GM18499 (cell line): ENCODE results near the gene ATAD2B.
A peak's percentile ranks its signal among the peaks of the same experiment; 100 is the strongest.
"Not testable (repeated sequence)": the region's sequence is repeated elsewhere in the genome, so short reads cannot be mapped to it uniquely, and the experiment has no call there.

Experiments used
- ATAC-seq: cut with Tn5 transposase; IDR thresholded peaks from one replicate; pipeline ENCODE4 v1.9.1; 2021; ENCODE audit warnings: moderate number of reproducible peaks; ENCODE audit not compliant: insufficient read depth, unreplicated experiment

ATAD2B gene

DNA sequence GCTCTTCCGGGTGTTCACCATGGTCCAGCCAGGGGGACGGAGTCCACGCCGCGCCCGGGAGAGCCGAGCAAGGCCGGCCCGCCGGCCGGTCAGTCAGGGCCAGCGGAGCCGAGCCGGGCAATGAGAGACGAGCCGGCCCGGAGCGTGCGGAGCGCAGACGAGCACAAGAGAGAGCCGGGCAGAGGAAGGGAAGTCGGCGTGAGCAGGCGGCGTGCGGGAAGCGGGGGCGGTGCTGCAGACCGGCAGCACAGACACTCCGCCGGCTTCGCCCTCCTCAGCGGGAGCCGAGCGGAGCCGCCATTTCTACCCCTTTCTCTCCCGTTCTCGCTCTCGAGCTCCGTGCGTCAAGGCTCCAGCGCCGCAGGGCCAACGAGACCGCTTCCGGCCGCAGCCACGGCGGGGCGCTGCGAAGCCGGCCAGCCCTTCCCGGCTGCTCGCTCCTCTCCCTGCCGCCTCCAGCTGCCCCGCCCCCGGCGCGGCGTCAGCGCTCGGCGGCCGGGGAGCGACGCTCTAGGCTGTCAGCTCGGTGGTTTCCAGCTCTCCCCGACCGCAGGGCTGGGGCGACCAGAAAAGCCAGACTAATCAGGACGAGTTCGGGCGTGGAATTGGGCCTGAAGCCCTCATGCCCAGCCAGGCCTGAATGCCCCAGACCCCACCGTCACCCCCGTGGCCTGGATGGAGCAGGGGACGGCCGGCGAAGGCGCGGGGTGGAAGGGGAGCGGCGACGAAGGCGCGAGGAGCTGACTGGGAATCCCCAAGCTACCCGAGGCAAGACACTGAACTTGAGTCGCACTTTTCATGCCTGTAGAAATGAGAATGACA lies at the start of gene ATAD2B:
ATAD2B (minus strand) TSS at position 374 of the 822 bp plus-strand sequence; CDS start at position 21, 353 bp downstream.
- peak; percentile 42 for ATAC-seq

DNA sequence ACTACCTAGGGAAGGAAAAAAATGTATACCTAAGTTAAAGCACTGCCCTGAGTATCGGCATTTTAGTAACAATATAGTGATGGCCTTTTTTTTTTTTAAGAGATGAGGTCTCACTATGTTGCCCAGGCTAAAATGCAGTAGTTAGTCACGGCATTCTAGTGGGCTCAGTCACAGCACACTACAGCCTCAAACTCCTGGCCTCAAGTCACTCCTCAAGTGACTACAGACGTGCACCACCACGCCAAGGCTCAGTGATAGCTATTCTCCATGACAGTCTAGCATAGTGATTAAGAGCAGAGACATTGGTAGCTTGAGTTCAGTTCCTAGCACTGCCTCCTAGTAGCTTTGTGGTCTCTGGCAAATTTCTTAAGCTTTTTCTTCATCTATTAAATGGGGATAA lies 40.9 kb upstream of the ATAD2B start:
- no peak for ATAC-seq

DNA sequence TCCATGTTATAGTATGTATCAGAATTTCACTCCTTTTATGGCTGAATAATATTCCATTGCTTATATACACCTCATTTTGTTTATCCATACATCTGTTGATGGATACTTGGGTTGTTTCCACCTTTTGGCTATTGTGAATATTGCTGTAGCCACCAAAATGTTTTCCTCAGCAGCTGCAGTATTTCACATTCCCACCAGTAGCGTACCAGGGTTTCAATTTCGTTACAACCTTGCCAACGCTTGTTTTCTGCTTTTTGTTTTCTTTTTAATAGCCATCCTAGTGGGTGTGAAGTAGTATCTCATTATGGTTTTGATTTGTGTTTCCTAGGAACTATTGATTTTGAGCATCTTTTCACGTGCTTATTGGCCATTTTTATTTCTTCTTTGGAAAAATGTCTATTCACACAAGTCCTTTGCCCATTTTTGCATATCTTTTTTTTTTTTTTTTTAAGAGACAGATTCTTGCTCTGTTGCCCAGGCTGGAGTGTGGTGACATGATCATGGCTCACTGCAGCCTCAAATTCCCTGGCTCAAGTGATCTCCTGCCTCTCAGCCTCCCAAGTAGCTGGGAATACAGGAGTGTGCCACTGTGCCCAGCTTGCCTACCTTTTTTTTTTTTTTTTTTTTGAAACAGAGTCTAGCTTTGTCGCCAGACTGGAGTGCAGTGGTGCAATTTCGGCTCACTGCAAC lies 27.5 kb upstream of the ATAD2B start:
- ATAC-seq = no peak

DNA sequence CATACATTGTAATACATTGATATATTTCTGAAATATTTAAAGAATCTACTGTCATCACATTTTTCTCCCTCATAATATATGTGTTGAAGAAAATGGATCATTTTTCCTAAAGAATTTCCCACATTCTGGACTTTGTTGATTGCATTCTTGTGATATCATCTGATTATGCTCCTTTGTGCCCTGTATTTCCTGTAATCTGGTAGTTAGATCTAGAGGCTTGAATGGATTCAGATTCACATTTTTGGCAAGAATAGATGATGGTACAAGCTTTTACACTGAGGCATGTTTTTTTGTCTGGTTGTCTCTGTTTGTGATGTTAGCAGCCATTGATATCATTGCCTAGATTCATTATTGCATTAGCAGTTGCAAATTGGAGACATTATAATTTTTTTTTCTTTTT lies 26.7 kb upstream of the ATAD2B start:
- no peak for ATAC-seq

DNA sequence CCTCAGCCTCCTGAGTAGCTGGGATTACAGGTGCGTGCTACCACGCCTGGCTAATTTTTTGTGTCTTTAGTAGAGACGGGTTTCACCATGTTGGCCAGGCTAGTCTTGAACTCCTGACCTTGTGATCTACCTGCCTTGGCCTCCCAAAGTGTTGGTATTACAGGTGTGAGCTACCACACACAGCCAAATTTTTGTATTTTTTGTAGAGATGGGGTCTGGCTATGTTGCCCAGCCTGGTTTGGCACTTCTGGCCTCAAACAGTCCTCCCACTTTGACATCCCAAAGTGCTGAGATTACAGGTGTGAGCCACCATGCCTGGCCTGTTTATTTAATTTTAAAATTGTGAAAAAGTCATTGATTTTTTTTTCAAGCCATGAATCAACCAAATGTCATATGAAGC lies 25.6 kb upstream of the ATAD2B start:
- ATAC-seq = not testable (repeated sequence)

DNA sequence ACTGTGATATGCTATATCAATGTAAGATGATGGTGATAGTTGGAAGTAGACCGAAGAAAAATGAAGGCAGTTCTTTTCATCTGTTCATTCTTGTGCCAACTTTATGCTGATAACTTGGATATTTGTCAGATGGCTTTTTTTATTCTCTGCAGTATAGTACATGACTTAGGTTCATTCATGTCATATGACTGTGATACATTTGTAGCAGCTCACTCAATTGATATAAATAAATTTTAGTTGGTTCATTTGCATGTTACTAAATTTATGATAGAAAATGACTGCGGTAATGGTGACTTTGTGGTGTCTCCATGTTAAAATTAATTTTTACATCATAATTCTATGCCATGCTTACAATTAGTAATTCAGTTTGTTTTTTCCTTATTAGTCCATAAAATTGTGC lies 20.4 kb upstream of the ATAD2B start:
- ATAC-seq = no peak

DNA sequence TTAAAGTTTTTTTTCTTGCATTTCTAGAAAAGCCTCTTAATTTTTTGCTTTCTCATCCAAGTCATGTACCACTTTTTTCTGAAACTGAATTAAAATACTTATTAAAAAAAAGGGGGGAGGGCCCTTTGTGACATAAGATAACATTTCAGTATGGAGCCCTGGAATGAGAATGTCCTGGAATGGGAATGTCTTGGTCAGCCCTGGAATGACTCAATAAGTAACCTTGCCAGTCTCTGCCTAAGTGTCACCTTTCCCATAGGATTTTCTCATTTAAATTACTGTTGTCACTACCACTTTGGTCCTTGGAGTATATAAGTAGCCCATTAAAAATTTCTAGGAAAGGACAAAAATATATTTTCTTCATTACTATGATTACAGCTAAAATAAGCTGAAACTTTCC lies 18.1 kb upstream of the ATAD2B start:
- ATAC-seq = no peak

DNA sequence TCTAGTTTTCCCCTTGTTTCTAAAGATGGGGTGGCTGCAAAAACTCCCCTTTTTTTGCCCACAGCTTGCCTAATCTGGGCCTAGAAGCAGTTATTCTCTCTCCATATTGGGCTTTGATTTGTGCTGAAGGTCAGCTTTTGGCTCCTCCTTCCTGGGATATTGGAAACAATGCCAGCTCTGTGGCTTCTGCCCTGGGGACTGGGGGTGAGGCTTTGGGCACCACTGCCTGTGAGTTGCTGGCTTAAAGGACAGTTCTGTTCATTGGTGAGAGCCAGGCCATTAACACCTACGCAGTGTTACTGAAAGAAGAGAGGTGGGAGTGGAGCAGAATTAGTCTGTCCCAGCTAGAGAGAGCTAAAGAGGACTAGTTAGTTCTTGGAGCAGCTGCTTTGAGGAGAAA lies 17.6 kb upstream of the ATAD2B start:
- no peak for ATAC-seq

DNA sequence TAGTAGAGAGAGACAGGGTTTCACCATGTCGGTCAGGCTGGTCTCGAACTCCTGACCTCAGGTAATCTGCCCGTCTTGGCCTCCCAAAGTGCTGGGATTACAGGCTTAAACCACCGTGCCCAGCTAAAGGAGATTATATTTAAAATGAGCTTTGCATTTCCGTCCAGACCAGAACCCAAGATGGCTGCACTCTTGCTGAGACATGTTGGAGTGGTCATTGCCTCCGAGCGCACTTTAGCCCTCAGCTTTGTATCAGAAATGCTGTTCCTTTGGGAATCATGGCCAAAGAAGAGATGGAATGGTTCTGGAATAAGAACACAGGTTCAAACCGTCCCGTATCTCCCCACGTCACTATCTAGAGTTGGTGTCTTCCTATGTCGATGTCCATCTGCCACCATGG lies 16.7 kb upstream of the ATAD2B start:
- no peak for ATAC-seq

DNA sequence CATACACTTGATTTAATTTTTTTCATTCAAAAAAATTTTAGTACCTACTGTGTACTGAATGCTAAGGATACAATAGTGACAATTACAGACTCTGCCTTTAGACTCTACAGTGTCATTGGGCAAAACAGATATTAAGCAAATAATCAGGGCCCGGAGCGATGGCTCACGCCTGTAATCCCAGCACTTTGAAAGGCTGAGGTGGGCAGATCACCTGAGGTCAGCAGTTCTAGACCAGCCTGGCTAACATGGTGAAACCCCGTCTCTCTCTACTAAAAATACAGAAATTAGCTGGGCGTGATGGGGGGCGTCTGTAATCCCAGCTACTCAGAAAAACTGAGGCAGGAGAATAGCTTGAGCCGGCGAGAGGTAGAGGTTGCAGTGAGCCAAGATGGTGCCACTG lies 14.7 kb upstream of the ATAD2B start:
- no peak for ATAC-seq

DNA sequence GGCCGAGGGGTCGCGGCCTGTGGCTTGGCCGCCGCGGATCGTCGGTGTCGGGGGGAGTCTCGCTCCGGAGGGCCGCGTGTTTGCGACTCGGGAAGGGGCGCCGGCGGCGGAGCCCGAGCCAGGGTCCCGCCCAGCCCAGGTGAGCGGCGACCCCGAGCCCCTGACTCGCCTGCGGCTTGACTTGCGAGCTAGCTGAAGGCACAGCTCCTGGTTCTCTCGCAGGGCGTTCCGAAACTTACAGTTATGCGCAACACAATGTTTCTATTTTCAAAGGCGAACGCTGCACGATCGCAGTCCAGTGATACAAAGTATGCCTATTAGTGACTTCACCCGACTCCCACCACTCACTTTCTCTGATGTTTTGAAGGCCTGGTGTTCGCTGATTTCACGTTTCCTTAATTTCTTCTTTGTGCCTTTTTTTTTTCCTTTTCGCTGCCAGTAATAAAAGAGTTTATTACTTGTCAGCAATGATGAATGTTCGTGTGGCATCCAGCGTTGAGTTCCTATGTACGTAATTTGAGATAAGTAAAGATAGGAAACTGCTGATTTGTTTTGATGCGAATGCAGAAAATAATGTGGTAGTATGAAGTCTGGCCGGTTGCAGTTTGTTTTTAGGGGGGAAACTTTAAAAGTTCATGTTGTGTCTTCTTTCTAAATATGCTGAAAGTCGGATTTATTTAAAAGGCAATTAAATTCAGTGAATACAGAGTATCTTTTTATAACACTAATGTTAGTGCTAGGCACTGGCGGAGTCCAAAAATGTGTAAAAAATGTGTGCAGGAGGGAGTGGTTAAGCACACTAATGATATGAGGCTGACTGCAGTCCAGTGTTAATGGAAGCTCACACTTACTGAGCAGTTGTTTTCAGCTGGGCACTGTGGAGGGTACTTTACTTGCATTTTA lies 14.0 kb upstream of the ATAD2B start:
- ATAC-seq = peak; percentile 67

DNA sequence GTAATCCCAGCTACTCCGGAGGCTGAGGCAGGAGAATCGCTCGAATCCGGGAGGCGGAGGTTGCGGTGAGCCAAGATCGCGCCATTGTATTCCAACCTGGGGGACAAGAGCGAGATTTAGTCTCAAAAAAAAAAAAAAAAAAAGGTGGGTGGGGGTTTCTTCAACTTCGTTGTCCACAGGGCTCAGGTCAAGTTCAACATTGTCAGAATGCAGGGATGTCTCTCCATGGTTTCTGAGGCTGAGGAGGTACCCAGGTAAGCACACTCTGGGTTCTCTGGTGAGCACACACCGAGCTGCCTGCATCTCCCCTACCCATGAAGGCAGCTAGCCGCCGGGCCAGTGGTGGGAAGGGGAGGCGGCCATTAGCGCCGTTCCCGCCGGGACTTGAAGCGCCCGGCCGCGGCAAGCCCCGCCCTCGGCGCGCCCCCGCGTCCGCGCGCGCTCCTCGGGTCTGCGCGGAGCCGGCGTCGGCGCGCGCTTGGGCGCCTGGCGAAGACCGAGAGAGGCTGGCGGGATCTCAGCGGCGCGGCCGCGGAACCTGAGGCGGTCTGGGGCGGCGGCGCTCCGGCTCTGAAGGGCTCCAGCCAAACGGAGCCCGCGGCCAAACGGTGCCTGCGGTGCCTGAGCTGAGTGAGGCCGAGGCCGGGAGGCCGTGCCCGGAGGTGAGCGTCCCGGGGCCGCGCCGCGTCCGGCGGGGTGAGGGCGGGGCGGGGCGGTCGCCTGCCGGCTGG lies 13.2 kb upstream of the ATAD2B start, which contains the start of gene UBXN2A:
UBXN2A (plus strand) TSS at position 477 of the 731 bp plus-strand sequence. CDS start 17,852 bp downstream, outside the sequence.
- peak; percentile 34 for ATAC-seq

DNA sequence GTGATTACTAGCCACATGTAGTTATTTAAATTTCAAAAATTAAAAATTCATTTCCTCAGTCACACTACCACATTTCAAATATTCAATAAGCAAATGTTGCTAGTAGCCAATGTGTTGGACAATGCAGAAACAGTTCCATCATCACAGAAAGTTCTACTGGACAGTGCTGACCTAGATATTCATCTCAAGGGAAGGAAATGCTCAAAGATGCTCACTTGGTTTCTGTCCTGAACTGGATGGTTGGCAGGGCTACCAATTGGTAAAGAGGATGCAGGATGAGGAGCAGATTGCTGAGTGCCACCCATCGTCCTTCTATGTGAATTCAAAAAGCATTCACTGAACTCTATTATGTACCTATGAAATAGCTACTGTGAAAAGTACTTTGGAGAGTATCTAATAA lies 7.3 kb upstream of the ATAD2B start:
- ATAC-seq = no peak

DNA sequence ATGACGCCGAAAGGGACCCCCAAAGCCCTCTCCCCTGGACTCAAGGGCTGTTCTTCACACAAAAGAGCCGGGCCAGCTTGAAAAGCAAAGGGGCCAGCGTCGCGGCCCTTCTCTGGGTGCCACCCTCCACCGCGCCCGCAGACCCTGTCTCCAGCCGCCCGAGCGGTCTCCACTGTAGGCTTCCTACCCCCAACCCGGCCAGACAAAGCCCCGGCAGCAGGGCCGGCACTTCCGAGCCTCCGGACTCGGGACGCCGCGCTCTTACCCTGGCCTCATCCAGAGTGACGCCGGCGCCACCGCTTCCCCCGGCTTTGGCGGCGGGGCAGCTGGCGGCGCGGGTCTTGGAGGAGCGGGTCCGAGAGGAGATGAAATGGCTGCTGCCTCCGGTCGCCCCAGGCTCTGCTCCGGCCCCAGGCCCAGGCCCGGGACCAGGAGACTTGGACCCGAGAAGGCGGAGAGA lies 603 bp downstream of the ATAD2B start:
- ATAC-seq = peak; percentile 7

DNA sequence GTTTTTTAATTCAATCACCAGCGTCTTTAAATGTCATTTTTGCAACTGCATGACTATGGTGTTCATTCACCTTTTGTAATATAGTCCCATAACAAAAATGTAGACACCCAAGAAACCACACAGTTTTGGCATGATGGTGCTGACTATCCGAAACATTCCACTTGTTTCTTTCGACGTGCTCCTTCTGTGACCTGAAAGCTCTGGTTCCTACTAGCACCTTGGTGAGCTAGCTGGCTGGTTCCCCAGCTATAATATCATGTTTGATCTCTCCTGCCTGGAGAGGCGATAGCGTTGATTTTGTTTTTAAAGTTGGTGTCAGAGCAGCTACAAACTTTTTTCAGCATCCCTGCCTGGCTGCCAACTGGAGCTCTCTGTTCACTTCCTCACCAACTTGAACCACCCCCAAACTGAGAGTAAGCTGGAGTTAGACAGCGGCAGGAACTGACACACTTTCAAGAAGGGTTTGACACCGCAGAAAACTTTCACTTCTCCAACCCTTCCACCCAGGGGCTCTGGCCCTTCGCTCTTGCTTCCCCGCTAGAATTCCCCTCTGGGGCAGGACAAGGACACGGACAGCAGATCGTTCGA lies 1.1 kb downstream of the ATAD2B start:
- peak; percentile 40 for ATAC-seq

DNA sequence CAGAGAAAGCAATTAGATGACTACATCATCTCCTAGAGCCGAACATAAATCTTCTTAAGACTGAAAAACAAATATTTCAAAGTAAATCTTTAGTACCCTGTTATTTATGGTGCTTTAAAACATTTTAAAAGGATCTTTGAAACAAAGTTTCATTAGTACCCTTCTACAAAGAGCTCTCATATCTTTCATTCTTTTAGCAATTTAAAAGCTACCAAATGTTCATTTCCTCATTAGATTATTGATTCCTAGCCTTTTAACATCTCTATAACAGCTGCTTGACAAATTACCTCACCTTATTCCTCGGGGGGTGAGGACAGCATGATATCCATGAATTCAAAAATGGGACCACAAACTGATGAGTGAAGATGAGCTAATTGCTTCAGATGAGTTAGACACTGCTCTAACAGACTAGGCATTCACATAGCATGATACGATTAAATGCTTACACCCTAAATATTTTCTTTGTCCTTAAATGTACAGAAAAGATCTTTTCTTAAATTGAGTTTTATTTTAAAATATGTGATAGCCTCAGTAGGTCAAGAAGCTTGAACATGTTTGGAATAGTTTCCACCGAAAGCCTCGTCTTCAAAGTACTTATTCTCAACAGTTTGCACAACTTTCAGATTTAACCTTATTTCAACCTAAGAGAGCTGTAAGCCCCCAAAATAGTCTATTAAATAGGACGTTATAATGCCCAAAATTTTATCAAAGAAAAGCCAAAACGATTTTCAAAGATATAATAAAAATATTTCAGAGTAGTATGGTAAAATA lies 2.1 kb downstream of the ATAD2B start:
- no peak for ATAC-seq

DNA sequence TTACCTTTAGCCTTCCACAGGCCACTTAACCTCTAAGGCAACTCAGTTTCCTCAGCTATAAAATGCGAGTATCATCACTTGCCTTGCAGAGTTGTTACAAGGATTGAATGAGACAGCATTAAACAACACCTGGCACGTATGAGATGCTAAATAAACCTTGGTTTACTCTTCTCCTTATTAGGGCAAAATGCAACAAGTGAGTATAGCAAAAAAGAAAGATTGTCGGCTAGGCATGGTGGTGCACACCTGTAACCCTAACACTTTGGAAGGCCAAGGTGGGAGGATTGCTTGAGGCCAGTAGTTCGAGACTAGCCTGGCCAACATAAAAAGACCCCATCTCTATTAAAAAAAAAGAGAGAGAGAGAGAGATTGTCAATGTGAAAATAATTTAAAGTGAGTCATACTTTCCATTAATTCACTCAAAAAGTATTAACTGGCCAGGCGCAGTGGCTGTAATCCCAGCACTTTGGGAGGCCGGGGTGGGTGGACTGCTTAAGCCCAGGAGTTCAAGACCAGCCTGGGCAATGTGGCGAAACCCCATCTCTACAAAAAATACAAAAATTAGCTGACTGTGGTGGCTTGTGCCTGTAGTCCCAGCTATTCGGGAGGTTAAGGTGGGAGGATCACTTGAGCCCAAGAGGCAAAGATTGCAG lies 8.0 kb downstream of the ATAD2B start:
- ATAC-seq = no peak

DNA sequence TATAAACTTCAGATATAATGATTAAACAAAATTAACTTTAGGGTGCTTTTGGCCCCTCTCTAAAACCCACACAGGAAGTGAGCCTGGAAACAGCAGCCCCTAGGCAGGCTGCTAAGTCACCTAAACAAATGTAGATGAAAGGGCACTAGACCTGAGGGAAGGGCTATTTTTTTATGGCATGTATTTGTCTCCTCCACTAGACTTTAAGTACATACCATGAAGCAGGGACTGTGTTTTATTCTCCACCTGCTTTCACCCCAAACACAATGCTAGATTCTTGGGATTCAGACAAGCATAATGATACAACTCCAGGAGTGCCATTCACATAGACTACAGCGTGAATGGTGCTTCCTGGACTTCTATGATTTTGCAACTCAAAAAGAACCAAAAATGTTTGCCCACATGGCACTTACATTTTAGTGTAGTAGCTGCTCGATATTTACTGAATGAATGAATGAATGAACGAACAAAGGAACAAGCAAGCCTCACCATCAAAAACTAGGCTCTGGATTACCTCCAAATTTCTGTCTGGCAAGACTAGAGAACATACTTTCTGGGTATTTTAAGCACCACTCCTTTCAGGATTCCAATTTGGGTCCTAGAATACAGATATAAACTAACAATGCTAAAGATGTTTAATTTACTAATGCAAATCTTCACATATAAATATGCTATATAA lies 10.1 kb downstream of the ATAD2B start:
- peak; percentile 52 for ATAC-seq
